LoVo (cell line): Measurements from ENCODE around the gene FBLN5.
"Not testable (repeated sequence)": the region's sequence is repeated elsewhere in the genome, so short reads cannot be mapped to it uniquely, and the experiment has no call there.

Experiments
- DNase-seq: peaks from one replicate; pipeline ENCODE4 v3.0.0-alpha.2; 2016; ENCODE audit warnings: low spot score

FBLN5 gene

GRCh38 chr14:91906374-91906773 is 41.1 kb downstream of the FBLN5 start:
- no peak for DNase-seq

- no peak for DNase-seq
Measured at GRCh38 chr14:91904956-91905645, 42.4 kb downstream of the FBLN5 start.

- no peak for DNase-seq
Measured at GRCh38 chr14:91904483-91904882, 43.0 kb downstream of the FBLN5 start.

- no peak for DNase-seq
Measured at GRCh38 chr14:91903070-91903469, 44.4 kb downstream of the FBLN5 start.

- DNase-seq: no peak
Measured at GRCh38 chr14:91902336-91902735, 45.2 kb downstream of the FBLN5 start.

GRCh38 chr14:91901449-91902226 is 45.9 kb downstream of the FBLN5 start:
- DNase-seq: no peak

GRCh38 chr14:91899806-91900205 is 47.7 kb downstream of the FBLN5 start:
- no peak for DNase-seq

GRCh38 chr14:91899213-91899612 is 48.3 kb downstream of the FBLN5 start:
- DNase-seq: no peak

- no peak for DNase-seq
Measured at GRCh38 chr14:91898372-91898771, 49.1 kb downstream of the FBLN5 start.

- DNase-seq: not testable (repeated sequence)
Measured at GRCh38 chr14:91897716-91898115, 49.8 kb downstream of the FBLN5 start.

GRCh38 chr14:91897106-91897701 is 50.3 kb downstream of the FBLN5 start:
- no peak for DNase-seq

GRCh38 chr14:91896419-91896818 is 51.1 kb downstream of the FBLN5 start:
- no peak for DNase-seq

GRCh38 chr14:91893669-91894068 is 53.8 kb downstream of the FBLN5 start:
- DNase-seq: no peak

- DNase-seq: peak; percentile 6
Measured at GRCh38 chr14:91893007-91893406, 54.5 kb downstream of the FBLN5 start.

- DNase-seq: no peak
Measured at GRCh38 chr14:91891721-91892220, 55.7 kb downstream of the FBLN5 start.

GRCh38 chr14:91891101-91891500 is 56.4 kb downstream of the FBLN5 start:
- DNase-seq: no peak

- DNase-seq: no peak
Measured at GRCh38 chr14:91890291-91890749, 57.2 kb downstream of the FBLN5 start.

- no peak for DNase-seq
Measured at GRCh38 chr14:91889477-91890211, 57.9 kb downstream of the FBLN5 start.

- no peak for DNase-seq
Measured at GRCh38 chr14:91888641-91889476, 58.6 kb downstream of the FBLN5 start.

- no peak for DNase-seq
Measured at GRCh38 chr14:91886961-91887360, 60.5 kb downstream of the FBLN5 start.

GRCh38 chr14:91885839-91886238 is 61.7 kb downstream of the FBLN5 start:
- no peak for DNase-seq
